Lung (tissue), 12 donors: ENCODE measurements around the gene ZER1. TPM values are rescaled to one million over a fixed set of nuclear protein-coding genes. Genes with fewer than 3 reads are reported as not detected.

Experiments used
- ATAC-seq: fragments of 200-7000 bp; cut with Tn5 transposase; one replicate; pipeline ENCODE4 v1.9.1; 2020; ENCODE audit warnings: moderate number of reproducible peaks; ENCODE audit not compliant: insufficient read depth, low FRiP score
- DNase-seq, 3 donors: peaks; one replicate each; pipeline ENCODE4 v3.0.0-alpha.2; 2013 to 2017
- H3K27ac ChIP-seq, 2 donors: one replicate each; pipeline ENCODE4 v1.5.1; 2013; ENCODE audit warnings: mild to moderate bottlenecking in 2 of 2, moderate library complexity in 2 of 2, control low read depth in 1 of 2, inconsistent platforms in 1 of 2, low read depth in 1 of 2, low read length in 1 of 2
- H3K27me3 ChIP-seq, 3 donors: one replicate each; pipeline ENCODE4 v1.5.1; 2013; ENCODE audit warnings: low read length in 2 of 3; ENCODE audit not compliant: control insufficient read depth in 3 of 3, insufficient read depth in 3 of 3
- H3K36me3 ChIP-seq, 4 donors: one replicate each; pipeline ENCODE4 v1.5.1; 2013; ENCODE audit warnings: low read length in 4 of 4, mild to moderate bottlenecking in 1 of 4, moderate library complexity in 1 of 4; ENCODE audit not compliant: control insufficient read depth in 4 of 4, insufficient read depth in 4 of 4
- H3K4me1 ChIP-seq, 5 donors: one replicate each; pipeline ENCODE4 v1.5.1; 2013; ENCODE audit warnings: low read length in 5 of 5, mild to moderate bottlenecking in 2 of 5, moderate library complexity in 1 of 5; ENCODE audit not compliant: control insufficient read depth in 5 of 5, insufficient read depth in 5 of 5
- H3K4me3 ChIP-seq: one replicate; pipeline ENCODE4 v1.5.1; 2013; ENCODE audit warnings: mild to moderate bottlenecking, control low read depth, moderate library complexity
- H3K9ac ChIP-seq, 2 donors: one replicate each; pipeline ENCODE4 v1.5.1; 2013; ENCODE audit warnings: low read length in 2 of 2, control low read depth in 1 of 2; ENCODE audit not compliant: insufficient read depth in 1 of 2
- H3K9me3 ChIP-seq, 4 donors: one replicate each; pipeline ENCODE4 v1.5.1; 2013; ENCODE audit warnings: low read length in 3 of 4, mild to moderate bottlenecking in 1 of 4, moderate library complexity in 1 of 4; ENCODE audit not compliant: control insufficient read depth in 4 of 4, insufficient read depth in 3 of 4
- CTCF ChIP-seq: IDR thresholded peaks from 2 replicates; pipeline ENCODE4 v1.5.1; 2012; ENCODE audit warnings: mild to moderate bottlenecking; ENCODE audit errors: control extremely low read depth, extremely low read depth
- WGBS, 2 donors: extraction: QIAGEN DNeasy Blood & Tissue Kit; methylation state at CpG; one replicate each; pipeline ENCODE4 v1.1.7; 2013; 5-methylcytosine and 5-hydroxymethylcytosine counted together
- polyA plus RNA-seq, 2 donors: library from polyadenylated mRNA; stranded (reverse); fragments of 200-250 nt; gene quantifications; one replicate each; pipeline ENCODE4 v1.2.1, GENCODE V29; 2013
- total RNA-seq, 2 donors: library from RNA; depleted of rRNA in 1 of 2; stranded (reverse); fragments of >200 nt in 1 of 2; gene quantifications; one replicate each; pipeline ENCODE4 v1.2.1, GENCODE V29; 2014 to 2021
- donor health status: control.
- donor health status: control.
- donor health status: Bipolar disorder and iron deficiency.
- donor health status: healthy.
- donor health status: DM: yes; HTN: yes; CAD: no.

The ZER1 gene
- total and polyA plus RNA-seq, 4 donors: 17.6 to 39.0 (median 28.4) TPM

GRCh38 chr9:128724744-128725211, 46.9 kb downstream of the ZER1 start:
- 23 to 34% methylated on average over 10 of the region's 10 CpGs for WGBS, 2 donors
- ATAC-seq: peak; percentile 24
- H3K27me3 ChIP-seq: no peaks in the 10 kb centered on the region
- peaks cover 0 to 16% (median 0%) of the 10 kb centered on the region in 4 donors for H3K36me3 ChIP-seq
- DNase-seq: peak; percentile 48 to 58 (median 54)
- no peaks in the 10 kb centered on the region for H3K9me3 ChIP-seq
- H3K9ac ChIP-seq: no peak overlapping the region
- peak overlapping the region; percentile 45 for H3K4me3 ChIP-seq
- peak overlapping the region; percentile 30 to 73 for H3K27ac ChIP-seq
- TF ChIP-seq CTCF: no peak
- peaks cover 0 to 5% (median 0%) of the 10 kb centered on the region in 5 donors for H3K4me1 ChIP-seq

DNA sequence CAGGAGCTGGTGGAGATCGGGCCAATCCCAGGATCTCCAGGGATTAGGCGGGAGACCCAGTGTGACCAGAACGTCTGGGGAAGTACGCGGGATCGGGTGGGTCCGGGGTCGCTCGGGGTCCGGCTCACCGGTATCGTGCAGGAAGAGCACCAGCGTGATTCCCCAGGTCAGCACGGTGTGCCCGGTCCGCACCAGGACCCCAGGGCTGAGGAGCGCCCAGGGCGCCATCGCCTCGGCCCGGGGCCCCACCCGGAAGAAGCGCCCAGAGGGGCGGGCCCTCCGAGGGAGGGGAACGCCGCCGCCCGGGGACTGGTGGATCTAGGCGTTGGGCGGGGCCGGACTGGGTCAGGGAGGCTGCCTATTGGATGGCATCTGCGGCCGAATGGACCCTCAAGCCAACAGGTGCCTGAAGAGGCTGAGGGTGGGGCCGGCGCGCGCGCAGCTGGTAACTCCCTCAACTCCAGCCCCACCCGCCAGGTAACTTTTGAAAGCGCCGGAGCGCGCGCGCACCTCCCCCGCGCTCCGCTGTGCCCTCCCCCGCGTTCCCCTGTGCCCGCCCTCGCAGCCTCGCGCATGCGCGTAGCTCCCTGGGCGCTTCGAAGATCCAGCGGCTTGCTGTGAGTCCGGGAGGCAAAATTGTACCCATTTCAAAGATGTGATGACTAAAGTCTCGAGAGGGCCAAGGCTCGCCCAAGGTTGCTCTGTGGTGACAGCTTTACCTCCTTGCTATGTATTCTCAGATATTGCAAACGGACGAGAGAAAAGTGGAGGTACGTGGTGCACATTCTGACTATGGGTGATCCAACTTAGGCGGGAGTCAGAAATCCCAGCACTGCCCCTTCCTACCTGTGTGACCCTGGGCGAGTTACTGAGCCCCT, 47.6 kb downstream of the ZER1 start, which contains the start of gene ZDHHC12:
ZDHHC12 (minus strand) TSS at position 262 of the 878 bp plus-strand sequence; CDS start at position 228, 34 bp downstream.
- DNase-seq: peak; percentile 81 to 91 (median 90)
- H3K9me3 ChIP-seq: no peaks in the 10 kb centered on the region
- H3K4me3 ChIP-seq: peak within 1 kb of the TSS; percentile 45
- H3K27me3 ChIP-seq: no peaks in the 10 kb centered on the region
- H3K27ac ChIP-seq: peak within 1 kb of the TSS; percentile 30 to 79
- H3K9ac ChIP-seq: peak within 1 kb of the TSS in 1 of 2 donors; percentile 42
- no peak for TF ChIP-seq CTCF
- peaks cover 0 to 15% (median 0%) of the 10 kb centered on the region in 4 donors for H3K36me3 ChIP-seq
- ATAC-seq: peak; percentile 96
- WGBS, 2 donors: 2% methylated on average over 54 to 68 of the region's 68 CpGs
- peaks cover 0 to 5% (median 0%) of the 10 kb centered on the region in 5 donors for H3K4me1 ChIP-seq

DNA sequence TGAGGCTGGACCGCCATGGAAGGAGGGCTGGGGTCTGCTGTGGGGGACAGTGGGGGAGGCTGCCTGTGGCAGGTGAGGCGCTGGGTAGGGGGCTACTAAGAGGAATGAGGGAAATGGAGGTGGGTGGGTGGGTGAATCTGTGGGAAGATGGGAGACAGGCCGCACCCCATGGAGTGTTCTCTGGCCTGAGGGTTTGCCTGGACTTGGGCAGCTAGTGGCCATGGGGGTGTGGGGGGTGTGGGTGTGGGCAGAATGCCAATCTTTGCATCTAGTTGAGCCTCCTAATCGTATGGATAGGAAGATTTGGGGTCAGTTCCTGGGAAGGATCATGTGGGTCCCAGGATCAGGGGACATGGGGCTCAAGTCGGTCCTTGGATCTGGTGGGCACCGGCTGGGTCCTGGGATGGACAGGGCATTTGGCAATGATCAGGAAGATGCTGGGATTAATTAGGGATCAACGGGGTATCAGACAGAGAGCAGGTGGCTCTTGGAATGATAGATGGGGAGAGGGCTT, 48.3 kb downstream of the ZER1 start:
- no peak for TF ChIP-seq CTCF
- WGBS, 2 donors: 35 to 39% methylated on average over 7 of the region's 7 CpGs
- ATAC-seq (no peak), DNase-seq (peak in 1 of 3 donors; percentile 20)
- H3K27ac ChIP-seq: peak overlapping the region; percentile 30 to 79
- peaks cover 0 to 5% (median 0%) of the 10 kb centered on the region in 5 donors for H3K4me1 ChIP-seq
- H3K9ac ChIP-seq: peak overlapping the region in 1 of 2 donors; percentile 42
- peak overlapping the region; percentile 45 for H3K4me3 ChIP-seq
- no peaks in the 10 kb centered on the region for H3K9me3 ChIP-seq
- peaks cover 0 to 15% (median 0%) of the 10 kb centered on the region in 4 donors for H3K36me3 ChIP-seq
- H3K27me3 ChIP-seq: no peaks in the 10 kb centered on the region
